C4-2B (cell line): Measurements from ENCODE around the gene PPP1R1C.

Source experiments
- H3K27ac ChIP-seq: fragments of 450-650 bp; 2 replicates; pipeline ENCODE4 v1.5.1; 2017
- CTCF ChIP-seq: fragments of 450-650 bp; conservative IDR thresholded peaks from 2 replicates; pipeline ENCODE4 v1.5.1; 2017; ENCODE audit warnings: mild to moderate bottlenecking
- ZFX ChIP-seq: fragments of 450-650 bp; IDR thresholded peaks from 2 replicates; pipeline ENCODE4 v1.6.1; 2017

The PPP1R1C gene

GRCh38 chr2:182078988-182079602, 93.4 kb downstream of the PPP1R1C start:
- TF ChIP-seq ZFX = no peak
- TF ChIP-seq CTCF = no peak
- peak overlapping the region; percentile 76; the same call in 1 of the 2 replicates for H3K27ac ChIP-seq

- TF ChIP-seq CTCF = no peak
- no peak for TF ChIP-seq ZFX
- no peak overlapping the region for H3K27ac ChIP-seq
These were observed 94.8 kb downstream of the PPP1R1C start for GRCh38 chr2:182080493-182080892.

GRCh38 chr2:182081602-182082260, 96.1 kb downstream of the PPP1R1C start:
- H3K27ac ChIP-seq = no peak overlapping the region
- TF ChIP-seq CTCF (no peak), ZFX (no peak)

- no peak overlapping the region for H3K27ac ChIP-seq
- TF ChIP-seq ZFX = no peak
These were observed 103.1 kb downstream of the PPP1R1C start for GRCh38 chr2:182088681-182089320.

GRCh38 chr2:182090486-182090885, 104.8 kb downstream of the PPP1R1C start:
- TF ChIP-seq ZFX = no peak
- no peak for TF ChIP-seq CTCF
- H3K27ac ChIP-seq = no peak overlapping the region

- H3K27ac ChIP-seq = no peak overlapping the region
- TF ChIP-seq ZFX (no peak), CTCF (no peak)
These were observed 112.0 kb downstream of the PPP1R1C start for GRCh38 chr2:182097571-182098164.

GRCh38 chr2:182098648-182099047, 113.0 kb downstream of the PPP1R1C start:
- H3K27ac ChIP-seq = no peak overlapping the region
- TF ChIP-seq CTCF (no peak), ZFX (no peak)
